Measurements from ENCODE around the gene CD200R1L.
"Not testable (repeated sequence)": the region's sequence is repeated elsewhere in the genome, so short reads cannot be mapped to it uniquely, and the experiment has no call there.

DNA sequence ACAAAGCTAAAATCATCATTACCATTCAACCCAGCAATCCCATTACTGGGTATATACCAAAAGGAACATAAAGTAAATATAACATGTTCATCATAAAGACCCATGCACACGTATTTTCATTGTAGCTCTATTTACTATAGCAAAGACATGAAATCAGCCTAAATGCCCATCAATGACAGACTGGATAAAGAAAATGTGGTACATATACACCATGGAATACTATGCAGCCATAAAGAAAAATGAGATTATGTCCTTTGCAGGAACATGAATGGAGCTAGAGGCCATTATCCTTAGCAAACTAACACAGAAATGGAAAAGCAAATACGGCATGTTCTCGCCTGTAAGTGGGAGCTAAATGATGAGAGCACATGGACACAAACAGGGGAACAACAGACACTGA, 8.4 kb upstream of the CD200R1L start:
- TF ChIP-seq, protein P1, sequence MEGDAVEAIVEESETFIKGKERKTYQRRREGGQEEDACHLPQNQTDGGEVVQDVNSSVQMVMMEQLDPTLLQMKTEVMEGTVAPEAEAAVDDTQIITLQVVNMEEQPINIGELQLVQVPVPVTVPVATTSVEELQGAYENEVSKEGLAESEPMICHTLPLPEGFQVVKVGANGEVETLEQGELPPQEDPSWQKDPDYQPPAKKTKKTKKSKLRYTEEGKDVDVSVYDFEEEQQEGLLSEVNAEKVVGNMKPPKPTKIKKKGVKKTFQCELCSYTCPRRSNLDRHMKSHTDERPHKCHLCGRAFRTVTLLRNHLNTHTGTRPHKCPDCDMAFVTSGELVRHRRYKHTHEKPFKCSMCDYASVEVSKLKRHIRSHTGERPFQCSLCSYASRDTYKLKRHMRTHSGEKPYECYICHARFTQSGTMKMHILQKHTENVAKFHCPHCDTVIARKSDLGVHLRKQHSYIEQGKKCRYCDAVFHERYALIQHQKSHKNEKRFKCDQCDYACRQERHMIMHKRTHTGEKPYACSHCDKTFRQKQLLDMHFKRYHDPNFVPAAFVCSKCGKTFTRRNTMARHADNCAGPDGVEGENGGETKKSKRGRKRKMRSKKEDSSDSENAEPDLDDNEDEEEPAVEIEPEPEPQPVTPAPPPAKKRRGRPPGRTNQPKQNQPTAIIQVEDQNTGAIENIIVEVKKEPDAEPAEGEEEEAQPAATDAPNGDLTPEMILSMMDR (IDR thresholded peaks at IDR 0.05), result not testable (repeated sequence)
- TF ChIP-seq POLR2AphosphoS5, POLR2A, EP300 (IDR thresholded peaks at IDR 0.05): not testable (repeated sequence)
